Pons (tissue), 1 donor: ENCODE data around the gene L3MBTL3.

Experiments used
- DNase-seq: peaks from one replicate; pipeline ENCODE4 v3.0.0-alpha.2; 2016; ENCODE audit warnings: low spot score

L3MBTL3 gene

GRCh38 chr6:130027948-130028347 lies 9.6 kb downstream of the L3MBTL3 start:
- no peak for DNase-seq

DNA sequence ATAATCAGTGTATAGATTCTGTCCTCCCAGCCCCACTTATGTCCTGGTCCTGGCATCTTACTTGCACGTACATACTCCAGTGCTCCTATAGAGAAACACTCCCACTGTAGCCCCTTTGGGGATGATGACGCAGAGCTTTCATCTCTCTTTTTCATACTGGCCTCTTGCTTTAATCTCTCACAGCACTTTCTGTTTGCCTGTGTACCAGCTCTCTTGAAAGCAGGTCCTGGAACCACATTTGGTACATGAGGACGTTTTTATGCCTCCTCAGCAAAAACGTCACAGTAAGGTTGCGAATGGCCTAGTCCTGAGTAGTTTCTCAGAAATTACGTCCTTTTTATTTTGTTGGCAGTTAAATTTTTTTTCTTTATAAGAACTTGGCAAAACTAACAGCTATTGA lies 10.8 kb downstream of the L3MBTL3 start:
- no peak for DNase-seq

DNA sequence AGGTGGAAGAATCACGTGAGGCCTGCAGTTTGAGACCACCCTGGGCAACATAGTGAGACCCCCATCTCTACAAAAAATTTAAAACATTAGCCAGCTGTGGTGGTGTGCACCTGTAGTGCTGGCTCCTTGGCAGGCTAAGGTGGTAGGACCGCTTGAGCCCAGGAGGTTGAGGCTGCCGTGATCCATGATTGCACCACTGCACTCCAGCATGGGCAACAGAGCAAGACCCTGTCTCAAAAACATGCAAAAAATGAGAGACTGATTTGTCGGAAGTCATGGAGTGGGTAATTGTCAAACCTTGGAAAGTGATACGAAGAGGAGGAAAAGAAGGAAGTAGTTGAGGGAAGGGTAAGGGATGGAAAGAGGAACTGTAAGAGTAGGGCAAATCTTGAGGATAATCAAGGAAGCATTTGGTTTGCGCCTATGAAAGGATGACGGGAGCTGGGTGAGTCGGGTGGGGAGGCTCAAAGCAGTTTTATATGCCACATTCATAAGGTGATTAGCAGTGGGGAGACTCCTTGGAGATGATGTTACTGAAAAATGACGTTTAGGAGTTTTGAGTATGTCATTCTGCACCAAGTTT lies 14.5 kb downstream of the L3MBTL3 start:
- DNase-seq: no peak

DNA sequence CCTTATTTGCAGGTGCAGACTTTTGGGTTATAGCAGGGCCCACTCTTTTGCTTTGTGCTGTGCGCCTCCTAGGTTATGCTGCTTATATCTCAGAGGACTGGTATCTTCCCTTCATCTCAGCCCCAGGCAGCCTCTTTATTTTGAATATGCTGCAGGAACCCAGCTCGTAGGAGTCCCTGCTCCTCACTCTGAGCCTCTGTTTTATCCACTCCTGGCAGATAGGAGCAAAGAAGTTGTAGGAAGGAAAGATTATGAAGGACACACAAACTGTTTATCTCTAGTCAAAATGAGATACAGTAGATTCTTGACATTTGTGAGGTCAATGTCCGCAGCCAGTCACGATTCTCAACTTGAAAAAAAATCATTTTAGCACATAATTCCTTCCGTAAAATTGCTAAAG lies 15.6 kb downstream of the L3MBTL3 start:
- no peak for DNase-seq

- no peak for DNase-seq
Measured at GRCh38 chr6:130034378-130035146, 16.2 kb downstream of the L3MBTL3 start.

DNA sequence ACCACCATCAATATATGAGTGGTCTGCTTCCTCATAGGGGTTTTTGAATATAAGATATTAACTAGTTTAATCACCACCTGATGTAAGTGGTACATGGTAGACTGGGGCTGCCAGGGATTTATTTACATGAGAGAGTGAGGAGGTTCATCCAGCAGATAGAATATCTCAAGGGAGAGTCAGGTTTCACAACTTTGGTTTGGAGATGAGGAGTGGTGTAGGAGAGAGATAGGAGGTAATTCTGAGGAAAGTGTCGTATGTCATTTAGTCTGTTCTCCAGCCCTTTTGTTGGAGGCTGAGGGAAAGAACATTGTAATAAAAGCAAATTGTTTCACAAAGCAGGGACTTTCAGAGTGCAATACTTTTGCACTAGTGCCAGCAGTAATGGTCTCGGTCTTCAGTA lies 16.8 kb downstream of the L3MBTL3 start:
- no peak for DNase-seq

- no peak for DNase-seq
Measured at GRCh38 chr6:130037207-130037811, 18.9 kb downstream of the L3MBTL3 start.

DNA sequence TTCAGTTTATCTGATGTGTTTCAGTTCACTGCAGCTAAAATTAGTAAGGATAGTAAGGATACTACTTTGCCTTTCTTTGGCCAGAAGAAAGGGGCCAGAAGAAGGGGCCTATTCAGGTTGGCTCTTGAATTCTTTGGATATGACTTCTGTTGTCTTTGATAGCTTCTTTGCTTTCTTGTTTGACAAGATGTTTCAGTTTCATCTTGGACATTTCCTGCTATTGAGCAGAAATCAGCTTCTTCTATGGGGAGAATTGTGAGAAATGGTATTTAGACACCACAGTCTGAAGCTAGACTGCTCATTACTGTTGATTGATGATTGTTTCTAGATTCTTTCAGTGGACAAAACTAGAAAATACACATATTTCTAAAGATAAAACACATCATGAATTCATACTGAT lies 23.2 kb downstream of the L3MBTL3 start:
- no peak for DNase-seq

GRCh38 chr6:130043344-130043743 lies 25.0 kb downstream of the L3MBTL3 start:
- no peak for DNase-seq

DNA sequence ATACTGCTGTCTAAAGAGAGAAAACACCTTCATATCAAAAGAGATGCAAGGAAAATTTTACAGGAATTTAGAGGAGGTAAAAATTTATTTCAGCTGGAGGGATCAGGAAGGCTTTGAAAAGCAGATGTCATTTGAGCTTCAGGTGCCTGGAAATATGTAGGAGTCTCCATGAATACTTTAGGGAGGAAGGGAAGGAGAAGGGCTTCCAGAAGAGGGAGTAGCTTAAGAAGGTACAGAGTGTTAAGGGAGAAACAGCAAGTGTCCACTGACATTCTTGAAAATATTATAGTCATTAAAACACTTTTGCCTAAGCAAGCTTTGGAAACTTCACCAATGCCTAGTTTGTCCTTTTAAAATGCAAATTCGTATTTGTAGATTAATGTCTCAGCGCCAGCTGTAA lies 27.2 kb downstream of the L3MBTL3 start:
- no peak for DNase-seq

GRCh38 chr6:130046671-130047070 lies 28.3 kb downstream of the L3MBTL3 start:
- no peak for DNase-seq

- no peak for DNase-seq
Measured at GRCh38 chr6:130047088-130047995, 29.0 kb downstream of the L3MBTL3 start.

DNA sequence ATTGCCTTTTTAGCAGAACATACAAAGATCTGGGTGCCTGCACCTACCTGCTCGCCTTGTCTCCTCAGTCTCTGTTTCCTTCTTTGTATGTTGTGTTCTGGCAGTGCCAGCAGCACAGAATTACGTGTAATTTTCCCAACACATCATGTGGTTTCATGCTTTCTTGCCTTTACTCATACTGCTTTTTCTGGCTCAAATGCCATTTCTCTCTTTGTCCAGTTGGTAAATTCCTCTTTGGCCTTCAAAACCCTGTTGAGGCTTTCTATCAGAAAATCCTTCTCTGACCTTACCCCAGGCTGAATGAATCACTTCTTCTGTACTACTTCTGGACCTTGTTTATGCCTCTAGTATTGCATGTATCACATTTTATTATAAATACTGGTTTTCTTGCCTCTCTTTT lies 31.8 kb downstream of the L3MBTL3 start:
- DNase-seq: no peak

- DNase-seq: no peak
Measured at GRCh38 chr6:130054725-130055124, 36.3 kb downstream of the L3MBTL3 start.

- DNase-seq: no peak
Measured at GRCh38 chr6:130055271-130055670, 36.9 kb downstream of the L3MBTL3 start.

DNA sequence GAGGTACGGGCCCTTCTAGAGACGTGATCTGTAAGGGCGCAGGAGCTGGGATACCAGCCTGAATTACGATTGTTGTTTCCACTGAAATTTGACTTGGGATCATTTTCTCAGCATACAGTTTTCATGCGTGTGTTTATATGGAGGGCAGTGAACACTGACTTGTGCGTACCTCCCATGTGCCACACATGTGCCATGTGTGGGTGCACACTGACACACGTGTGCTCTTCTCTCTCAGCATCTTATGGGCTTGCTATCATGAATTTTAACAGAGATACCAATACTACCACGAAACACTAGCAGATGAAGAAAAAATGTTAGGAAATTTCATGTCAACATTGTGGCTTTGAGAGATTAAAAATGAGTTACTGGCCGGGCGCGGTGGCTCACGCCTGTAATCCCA lies 39.1 kb downstream of the L3MBTL3 start:
- no peak for DNase-seq

GRCh38 chr6:130063806-130064205 lies 45.4 kb downstream of the L3MBTL3 start:
- no peak for DNase-seq

- no peak for DNase-seq
Measured at GRCh38 chr6:130065609-130066156, 47.3 kb downstream of the L3MBTL3 start.

DNA sequence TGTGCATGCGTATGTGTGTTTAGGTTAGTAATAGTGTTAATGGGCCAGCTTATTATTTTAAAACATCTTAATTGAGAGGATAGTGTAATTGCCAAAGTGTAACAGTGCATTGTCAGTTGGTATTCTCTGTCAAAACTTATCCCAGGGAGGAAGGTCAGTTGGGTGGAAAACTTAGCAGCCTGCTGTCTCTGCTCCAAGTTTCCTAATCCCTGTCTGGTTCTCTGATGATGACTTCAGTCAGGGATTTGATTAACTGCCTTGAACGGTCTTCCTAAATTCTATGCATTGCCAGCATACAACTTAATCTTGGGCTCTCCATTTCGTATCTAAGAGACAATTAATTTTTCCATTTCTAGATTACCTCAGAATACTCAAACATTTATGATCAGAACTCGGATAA lies 51.1 kb downstream of the L3MBTL3 start:
- no peak for DNase-seq

DNA sequence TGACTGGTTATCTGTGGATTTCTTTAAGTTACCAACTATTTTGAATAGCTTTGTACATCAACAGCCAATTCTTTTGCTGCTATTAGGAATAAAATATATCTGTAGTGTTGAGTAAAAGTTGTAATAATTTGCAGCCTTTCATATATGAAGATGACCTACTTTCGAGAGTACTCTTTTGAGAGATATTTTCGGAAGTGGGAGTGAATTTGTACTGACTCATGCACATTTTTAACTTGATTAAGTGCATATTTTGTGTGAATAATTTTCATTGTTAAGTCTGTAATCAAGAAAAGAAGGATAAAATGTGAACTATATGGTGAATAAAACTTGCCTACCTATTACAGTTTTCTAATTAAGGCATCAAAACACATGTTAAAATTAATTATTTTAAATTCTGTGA lies 51.9 kb downstream of the L3MBTL3 start:
- DNase-seq: no peak

DNA sequence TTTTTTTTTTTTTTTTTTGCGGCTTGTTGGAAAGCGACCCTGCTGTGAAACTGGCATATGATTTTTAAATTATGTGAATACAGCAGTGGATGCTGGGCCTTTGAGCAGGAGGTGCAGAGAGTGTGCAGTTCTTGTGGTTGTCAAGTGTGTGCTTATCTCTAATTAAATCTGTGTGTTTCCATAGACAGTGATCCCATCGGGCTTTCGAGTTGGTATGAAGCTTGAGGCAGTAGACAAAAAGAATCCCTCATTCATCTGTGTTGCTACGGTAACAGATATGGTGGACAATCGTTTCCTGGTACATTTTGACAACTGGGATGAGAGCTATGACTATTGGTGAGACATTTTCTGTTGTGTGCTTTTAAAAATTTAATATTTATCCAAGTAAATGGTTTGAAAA lies 52.4 kb downstream of the L3MBTL3 start:
- DNase-seq: peak; percentile 7

GRCh38 chr6:130075879-130076460 lies 57.6 kb downstream of the L3MBTL3 start:
- no peak for DNase-seq
